Hematopoietic multipotent progenitor cell treated with erythropoietin and hydrocortisone succinate and interleukin-3 and kit ligand, for 15 days (in vitro differentiated cells): ENCODE measurements around the gene PRICKLE2.

Source experiments
- DNase-seq: peaks from one replicate; pipeline ENCODE4 v3.0.0-alpha.2; 2015; ENCODE audit warnings: low spot score

The PRICKLE2 gene

DNA sequence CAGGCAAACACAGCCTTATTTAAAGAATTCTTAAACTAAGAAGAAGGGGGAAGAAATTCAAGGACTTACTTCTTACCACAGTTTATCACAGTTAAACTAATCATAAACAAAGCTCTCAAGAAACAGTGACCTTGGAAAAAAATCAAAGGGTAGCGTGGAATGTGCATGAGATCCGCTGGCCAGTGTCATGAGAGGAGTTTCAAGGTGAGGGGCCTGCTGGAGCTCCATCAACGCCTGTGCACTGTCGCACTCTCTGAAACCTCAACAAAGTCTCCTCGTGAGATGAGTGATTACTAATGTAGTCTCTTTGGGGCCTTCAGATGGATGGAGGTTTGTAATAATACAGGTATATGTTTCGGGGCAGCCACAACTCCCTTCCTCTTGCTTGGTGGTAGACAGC is 28.4 kb upstream of the PRICKLE2 start:
- no peak for DNase-seq

DNA sequence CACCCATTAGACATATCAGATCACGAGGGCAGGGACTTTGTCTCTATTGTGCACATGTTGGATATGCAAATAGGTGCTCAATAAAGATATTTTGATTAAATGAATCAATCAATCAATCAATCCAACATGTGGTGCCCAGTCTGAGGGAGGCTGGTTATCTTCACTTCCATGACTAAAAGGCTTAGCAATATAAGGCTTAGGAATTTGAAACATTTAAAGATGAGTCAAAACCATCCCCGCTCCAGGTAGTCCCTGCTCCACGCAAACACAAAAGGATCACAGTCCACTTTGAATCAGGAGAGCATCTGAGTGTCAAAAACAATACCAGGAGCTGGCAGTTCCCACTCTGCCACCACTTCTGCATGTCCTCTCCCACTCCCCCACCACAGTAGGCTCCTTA is 25.8 kb upstream of the PRICKLE2 start:
- DNase-seq = no peak

DNA sequence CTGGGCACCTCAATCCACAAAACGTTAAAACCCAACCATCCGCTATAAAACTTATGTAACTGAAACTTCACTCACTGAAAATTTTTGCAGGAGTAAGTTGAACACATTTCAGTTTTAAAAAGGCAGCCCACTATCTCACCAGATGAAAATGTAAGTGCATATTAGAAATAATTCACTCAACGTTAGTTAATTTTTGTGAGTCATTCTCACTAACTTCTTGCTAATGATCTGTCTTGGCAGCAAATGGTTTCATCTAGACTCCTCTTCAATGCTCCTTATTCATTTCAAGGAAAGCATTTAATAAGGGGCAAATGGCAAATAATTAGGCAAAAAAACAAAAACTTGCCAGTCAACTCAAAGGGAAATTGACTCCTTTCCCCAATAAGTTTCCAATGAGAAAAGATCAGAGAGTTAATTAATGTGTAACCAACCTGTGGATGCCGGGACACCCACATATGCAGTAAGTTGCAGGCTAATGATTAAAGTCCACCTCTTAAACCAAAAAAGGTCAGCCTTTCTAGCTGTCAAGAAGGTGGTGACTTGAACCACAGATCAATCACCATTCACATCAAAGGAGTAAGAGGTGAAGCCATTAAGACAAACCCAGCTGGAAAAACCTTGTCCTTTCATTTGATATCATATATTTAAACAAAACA is 22.9 kb upstream of the PRICKLE2 start:
- DNase-seq = no peak

DNA sequence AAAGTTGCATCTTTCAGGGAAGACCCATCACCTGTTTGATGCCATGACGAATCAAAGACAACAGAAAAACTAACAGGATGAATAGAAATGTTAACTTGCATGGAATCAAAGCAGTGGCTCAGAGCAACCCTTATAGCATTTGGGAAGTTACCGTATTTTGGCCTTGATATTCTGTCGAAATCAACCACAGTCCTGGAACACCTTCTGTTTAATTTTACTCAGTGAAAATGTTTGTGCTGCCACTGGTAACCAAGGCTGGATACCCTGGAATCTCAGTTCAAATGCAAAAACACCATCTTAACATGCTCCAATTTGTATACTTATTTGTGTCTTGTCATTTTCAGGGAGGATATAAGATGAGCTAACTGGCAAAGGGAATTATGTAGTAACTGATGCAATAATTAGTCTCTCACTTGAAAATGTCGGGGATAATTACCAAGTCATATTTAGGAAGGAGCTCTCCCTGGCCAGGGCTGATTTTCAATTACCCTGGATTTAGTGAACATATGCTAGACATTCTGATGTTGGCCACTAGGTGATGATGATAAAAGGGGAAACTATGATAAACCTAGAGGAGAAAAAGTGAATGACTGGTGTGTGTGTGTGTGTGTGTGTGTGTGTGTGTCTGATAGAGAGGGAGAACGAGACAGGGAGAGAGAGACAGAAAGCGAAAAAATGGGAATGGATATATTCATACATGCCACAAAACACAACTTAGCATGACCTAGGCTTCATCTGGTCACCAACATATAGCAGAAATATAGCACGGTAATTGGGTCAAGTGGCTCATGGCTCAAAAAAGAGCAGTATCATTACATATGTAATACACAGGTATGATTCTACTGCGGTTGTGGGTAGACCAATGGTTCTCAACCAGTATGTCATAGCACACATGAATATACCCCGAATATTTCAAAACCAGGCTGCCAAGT is 19.0 kb upstream of the PRICKLE2 start:
- no peak for DNase-seq

DNA sequence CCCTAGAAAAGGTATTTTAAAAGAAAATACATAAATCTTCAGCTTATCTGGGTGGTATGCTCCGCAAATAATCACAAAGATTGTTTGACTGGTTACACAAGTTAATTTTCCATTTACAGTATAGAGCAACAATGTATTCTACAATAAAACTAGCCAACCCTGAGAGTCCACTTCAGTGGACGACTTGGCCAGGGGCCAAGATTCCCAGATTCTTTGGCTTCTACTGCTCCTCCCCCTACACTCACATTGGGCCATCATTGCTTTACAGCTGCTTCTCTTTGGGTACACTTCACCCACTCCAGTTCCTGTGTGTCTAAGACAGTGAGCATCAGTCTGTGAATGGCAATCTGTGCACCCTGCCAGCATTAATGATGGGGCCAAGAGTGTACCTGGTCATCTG is 17.2 kb upstream of the PRICKLE2 start:
- DNase-seq = no peak

DNA sequence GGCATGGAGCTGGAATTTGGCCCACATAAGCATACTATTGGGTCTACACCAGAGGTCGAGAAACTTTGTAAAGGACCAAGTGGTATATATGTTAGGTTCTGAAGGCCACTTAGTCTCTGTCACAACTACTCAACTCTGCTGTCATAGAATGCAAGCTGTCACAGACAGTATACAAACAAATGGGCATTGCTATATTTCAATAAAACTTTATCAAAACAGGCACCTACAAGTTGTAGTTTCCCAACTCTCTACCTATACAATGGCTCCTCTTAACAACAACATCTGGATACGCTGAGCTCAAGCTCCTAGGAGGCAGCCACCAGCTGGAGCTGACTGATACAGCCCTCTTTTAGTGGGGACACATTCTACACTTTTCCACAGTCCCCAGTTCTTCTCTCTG is 15.7 kb upstream of the PRICKLE2 start:
- DNase-seq = no peak

DNA sequence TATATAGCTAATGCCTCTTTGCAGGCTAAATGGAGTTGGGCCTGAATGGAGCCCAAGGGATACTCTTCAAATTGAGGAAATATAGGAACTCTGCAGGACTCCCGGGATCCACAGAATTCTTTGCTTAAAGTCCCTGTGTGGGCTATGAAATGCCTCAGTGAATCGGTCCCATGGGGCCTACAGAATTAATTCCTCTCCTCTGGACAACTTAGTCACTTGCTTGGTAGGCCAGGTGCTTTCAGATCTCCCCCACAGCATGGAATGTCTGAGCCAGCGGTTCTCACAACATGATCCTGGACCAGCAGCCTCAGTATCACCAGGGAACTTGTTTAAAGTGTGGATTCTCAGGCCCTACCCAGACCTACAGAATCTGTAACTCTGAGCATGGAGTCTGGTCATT is 15.1 kb upstream of the PRICKLE2 start:
- DNase-seq = no peak

DNA sequence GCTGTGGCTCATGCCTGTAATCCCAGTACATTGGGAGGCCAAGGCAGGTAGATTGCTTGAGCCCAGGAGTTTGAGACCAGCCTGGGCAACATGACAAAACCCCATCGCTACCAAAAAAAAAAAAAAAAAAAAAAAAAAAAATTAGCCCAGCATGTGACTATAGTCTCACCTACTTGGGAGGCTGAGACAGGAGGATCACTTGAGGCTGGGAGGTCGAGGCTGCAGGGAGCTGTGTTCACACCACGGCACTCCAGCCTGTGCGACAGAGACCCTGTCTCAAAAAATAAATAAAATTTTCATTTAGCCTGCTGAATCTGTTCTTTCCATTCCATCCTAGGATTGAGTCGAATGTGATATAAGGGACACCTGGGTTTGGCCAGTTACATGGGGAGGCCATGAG is 14.6 kb upstream of the PRICKLE2 start:
- DNase-seq = no peak

DNA sequence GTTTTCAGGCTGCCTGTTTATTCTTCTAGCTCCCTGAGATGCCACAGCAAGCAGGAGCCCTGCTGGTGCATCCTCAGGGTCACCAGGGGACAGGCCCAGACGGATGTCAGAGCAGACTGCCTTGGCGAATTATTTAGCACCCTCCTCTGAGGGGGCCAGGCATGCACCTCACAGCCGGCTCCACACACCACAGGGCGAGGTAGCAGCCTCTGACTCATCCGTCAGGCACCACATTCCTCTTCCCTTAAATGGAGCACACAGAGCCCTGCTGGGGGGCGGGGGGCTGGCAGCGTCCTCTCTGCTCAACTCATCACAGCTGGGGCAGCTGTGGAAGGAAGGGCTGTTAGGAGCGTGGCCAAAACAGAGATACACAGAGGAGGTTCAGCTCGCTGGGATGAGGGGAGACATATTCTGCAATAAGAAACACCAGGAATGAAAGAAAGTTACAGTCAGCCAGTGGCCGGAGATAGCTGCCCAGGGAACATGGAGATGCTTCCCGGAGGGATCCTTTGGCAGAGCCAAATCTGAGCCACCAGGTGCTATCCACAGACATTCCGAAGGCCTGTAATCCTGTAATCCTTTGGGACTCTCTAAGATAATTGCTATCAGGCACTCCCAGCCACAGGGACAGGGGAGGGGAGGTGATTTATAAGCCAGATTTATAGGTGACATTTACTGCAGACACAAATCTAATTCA is 13.9 kb upstream of the PRICKLE2 start:
- no peak for DNase-seq

DNA sequence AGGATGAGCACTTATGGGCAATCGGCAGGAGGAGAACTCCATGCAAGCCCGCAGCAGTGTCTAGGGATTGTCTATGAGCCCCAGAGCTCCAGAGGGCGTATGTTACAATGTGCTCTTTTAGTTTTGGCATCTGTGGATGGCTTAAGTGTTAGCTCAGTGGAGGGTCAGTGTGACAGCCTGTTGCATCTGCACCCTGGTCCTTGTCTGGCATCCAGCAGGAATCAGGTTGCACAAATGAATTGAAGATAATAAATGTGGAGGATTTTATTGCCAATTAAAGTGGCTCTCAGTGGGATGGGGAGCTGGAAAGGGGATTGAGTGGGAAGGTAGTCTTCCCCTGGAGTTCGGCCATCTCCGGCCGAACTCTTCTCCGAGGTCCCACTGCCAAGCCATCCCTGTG is 11.8 kb upstream of the PRICKLE2 start:
- no peak for DNase-seq

DNA sequence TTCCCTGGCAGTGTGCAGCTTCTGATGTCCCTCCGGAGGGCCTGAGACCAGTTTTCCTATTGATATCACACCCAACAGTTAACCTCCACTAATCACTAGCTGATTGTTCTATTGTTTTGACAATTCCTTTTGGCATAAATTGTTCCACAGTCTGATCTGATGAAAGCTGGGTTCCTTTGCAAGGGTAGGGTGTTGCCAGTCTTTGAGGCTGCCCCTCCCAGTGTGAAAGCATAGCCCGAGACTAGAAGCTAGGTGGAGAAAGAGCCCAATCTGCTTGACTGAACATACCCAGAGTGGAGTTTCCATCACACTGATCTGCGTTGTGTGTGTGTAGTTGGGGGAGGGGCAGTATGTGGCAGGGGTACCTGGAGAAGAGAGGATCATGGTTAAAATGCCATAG is 10.3 kb upstream of the PRICKLE2 start:
- no peak for DNase-seq

DNA sequence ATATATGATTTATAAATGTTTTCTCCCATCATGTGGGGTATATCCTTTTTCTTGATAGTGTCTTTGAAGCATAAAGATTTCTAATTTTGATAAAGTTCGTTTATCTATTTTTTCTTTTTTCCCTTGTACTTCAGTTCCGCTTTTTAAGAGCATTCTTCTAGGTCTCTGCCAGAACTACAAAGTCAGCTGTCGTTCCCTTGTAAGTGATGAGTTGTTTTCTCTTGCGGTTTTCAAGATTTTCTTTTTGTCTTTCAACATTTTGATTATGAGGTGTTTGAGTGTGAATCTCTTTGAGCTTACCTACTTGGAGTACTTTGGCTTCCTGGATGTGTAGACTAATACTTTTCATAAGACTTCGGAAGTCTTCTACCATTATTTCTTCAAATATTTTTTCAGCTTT is 9.3 kb upstream of the PRICKLE2 start:
- no peak for DNase-seq

DNA sequence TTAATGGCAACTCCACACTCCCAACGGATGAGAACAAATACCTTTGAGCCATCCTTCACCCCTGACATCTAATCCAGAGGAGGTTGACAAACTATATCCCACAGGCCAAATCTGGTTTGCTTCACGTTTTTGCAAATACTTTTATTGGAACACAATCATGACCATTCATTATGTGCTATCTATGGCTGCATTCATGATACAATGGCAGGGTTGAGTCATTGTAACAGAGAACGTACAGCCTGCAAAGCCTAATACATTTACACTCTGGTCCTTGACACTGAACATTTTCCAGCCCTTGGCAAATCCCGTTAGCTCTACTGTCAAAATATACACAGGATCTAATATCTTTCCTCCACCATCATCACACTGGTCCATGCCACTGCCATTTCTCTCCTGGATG is 7.6 kb upstream of the PRICKLE2 start:
- DNase-seq = no peak

DNA sequence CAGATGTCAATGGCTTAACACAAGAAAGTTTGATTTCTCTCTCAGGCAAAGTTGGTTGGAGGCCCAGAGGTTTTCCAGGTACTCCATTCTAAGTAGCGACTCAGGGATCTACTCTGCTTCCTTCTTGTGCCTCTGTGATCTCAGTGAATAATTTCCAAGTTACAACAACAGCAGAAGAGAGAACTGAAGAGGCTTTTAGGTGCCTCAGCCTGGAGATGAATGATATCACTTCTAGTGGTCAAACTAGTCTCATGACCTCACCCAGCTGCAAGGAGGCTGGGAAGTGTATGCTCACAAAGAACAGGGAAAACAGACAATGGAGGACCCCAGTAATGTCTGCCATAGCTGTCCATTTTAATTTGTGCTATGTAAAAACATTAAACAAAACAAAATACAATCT is 4.6 kb upstream of the PRICKLE2 start:
- DNase-seq = no peak

DNA sequence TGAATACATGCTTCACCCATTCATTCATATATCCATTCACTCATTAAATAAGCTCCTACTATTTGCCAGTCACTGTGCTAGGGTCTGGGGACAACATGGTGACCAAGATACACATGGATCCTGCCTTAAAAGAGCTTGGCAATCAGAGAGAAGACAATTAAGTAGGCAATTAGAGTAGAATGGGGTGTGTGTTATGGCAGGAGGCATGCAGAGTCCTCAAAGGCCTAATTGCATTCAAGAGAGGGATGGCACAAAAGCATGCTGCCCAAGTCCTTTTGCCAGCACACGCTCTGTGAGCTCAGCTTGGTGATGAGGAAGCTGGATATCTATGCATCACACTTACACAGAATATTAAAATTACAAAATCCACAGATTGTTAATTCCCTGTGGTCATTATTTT is 2.8 kb upstream of the PRICKLE2 start:
- DNase-seq = no peak

DNA sequence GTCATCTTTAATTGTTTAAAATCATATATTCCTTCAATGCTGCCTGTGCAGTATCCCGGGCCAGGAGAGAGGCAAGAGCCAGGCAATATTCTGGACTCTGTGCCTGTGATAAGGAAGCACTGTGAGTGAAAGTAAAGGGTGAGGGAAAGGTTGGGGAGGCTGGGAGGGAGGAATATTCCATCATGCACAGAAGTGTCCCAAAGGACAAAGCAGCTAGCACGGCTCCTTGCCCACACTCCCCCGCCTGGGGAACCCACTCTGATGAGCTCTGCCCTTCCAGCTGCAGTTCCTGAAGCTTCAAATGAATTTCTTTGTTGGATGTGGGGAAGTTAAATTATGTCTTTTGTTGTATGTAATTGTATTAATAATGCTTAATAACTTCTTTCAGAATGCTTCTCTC is 1.5 kb upstream of the PRICKLE2 start:
- DNase-seq = no peak

DNA sequence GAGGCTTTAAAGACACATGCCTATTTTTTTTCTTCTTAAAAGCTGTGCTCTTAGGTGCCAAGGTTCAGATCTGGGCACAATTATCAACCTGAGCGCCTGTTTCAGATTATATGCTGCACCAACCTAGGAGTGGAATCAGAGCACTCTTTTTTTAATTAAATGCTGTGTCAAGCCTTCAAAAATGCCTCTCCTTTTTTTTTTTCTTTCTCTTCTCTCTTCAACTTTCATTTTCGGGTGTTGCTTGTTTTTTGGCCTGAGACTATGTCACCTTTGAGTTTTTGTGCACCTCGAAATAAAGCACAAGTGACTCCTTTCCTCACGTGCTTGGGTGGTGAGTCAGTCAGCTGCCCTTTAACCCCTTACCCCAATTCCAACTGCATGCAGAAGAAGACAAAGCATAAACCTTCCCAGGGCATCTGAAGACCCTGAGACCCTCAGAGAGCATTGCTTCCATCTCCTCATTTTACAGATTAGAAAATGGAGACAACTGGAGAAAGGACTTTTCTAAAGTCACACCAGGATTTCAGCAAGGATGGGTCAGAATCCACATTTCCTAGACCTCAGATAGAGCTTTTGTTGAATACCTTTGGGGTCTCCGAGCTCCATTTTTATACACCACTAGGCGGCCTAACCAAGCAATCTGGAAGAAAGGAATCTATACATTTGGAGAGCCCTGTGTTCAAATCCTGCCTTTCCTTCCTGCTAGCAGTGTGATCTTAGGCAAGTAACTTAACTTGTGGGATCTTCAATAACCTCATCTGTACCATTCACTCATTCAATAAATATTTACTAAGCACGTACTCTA is 631 bp upstream of the PRICKLE2 start:
- no peak for DNase-seq

DNA sequence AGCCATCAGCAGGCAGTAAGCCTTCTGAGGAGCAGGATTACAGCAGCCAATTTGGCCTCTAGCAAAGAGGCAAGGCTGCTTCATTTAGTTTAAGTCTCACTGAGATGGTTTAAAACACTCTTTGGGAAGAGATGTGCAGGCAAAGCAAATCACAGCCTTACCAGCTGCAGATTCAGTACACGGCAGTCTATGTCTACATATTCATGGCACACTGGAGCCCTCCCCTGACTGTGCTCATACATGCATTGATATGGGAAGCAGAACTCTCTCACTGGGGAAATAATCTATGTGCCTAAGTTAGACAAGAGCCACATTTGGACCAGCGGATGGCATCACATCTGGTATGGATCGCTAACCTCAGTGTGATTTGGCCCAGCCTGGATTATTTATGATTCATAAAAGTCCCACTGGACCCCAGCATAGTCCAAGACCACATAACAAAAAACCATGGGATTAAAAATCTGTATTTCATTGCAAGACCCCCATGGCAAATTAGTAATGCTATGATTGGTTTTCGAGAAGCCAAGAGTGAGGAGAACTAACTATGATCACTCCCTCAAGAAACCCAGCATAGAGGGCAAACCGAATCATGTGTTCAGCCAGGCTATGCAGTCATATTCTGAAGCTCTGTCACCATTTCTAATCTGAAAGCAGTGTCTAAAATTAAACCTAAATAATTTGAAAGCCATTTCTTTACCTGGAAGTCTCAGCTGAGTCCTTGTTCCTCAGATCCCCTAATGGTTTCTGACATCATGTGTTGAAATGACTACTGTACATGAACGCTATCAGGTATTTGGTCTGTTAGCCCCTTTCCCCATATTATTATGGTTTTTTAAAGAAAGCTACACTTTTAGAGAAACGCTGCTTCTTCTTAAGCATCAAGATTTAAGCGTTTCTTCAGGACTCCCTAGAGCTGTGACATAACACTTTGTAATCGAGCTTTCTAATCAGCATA is 1.2 kb downstream of the PRICKLE2 start:
- no peak for DNase-seq

DNA sequence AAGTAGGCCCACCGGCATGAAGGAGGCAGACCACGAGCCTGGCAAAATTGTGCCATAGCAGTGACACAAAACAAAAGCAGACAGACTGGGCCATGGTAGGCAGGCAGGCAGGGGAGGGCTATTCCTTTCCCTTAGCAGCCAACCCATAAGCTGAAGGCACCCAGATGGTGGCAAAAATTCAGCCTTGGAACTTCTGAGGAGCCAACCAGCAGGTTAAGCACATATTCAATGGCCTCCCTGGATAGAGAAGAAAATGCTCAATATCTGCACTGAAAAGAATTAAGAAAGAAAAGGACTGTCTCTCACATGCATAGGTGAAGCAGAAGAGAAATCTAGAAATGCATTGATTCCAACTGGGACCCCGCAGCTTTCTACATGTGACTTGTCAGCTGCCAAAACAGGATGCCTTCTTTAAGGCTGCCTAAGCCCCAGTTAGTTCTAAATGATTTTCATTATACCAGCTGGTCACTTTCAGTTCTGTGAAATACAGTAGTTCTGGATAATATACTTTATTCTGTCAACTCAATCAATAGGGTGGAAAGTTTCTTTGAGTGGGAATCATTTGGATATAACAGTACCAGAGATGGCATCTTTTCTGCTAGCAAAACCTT is 2.7 kb downstream of the PRICKLE2 start:
- DNase-seq = no peak

DNA sequence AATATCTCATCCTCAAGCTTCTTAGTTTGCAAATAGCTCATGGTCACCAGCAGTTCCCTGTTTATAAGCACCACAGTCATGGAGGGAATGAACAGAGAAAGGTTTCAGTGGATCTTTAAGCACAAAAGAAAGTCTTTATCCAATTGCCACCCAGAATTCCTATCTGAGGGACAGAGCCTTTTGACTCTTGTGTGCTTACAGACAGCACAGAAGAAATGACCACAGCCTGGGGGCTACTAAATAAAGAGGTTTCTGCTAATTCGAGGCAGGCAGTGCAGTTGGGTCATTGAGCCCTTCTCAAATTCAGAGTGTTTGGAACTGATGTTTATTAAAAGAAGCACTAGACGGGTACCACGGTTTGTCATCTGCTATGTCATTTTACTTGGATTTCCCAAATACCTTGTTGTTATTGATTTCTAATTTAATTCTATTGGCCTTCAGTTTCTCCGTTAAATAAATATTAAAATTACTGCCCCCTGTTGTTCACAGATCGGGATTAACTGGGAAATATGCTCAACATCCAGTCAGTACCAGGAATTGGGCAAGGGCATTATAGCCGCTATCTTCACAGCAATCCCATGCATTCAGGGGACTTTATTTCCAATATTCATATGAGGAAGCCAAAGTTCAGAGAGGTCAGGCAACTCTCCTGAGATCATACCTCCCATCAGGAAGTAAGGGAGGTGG is 3.6 kb downstream of the PRICKLE2 start:
- DNase-seq = no peak
